OCI-LY1 (cell line): Measurements from ENCODE around the gene USP48.

Experiments used
- CTCF ChIP-seq: fragments of 200-600 bp; sonication (generic), shearing (Covaris generic); IDR thresholded peaks from 2 replicates; pipeline ENCODE4 v1.5.1; 2017; ENCODE audit warnings: mild to moderate bottlenecking, antibody characterized with exemption, low read length, moderate library complexity, mixed read lengths
- EZH2 ChIP-seq: fragments of 200-600 bp; sonication (generic), shearing (Covaris generic); IDR thresholded peaks from 2 replicates; pipeline ENCODE4 v1.8.0; 2017; ENCODE audit warnings: borderline replicate concordance, mixed run types, mild to moderate bottlenecking, antibody characterized with exemption, low read length, moderate library complexity, mixed read lengths

- TF ChIP-seq CTCF (no peak), EZH2 (no peak)
Measured at GRCh38 chr1:21813542-21813941, 30.6 kb upstream of the USP48 start.
